GM12801 (cell line): ENCODE results near the gene OVCA2.

Source experiments
- CTCF ChIP-seq: IDR thresholded peaks from one replicate; pipeline ENCODE4 v1.5.1; 2011; ENCODE audit warnings: control low read depth; ENCODE audit not compliant: insufficient read length; ENCODE audit errors: extremely low read depth

Gene OVCA2

GRCh38 chr17:1997289-1997926 lies 44.4 kb upstream of the OVCA2 start:
- TF ChIP-seq CTCF = no peak

GRCh38 chr17:1997927-1998742 lies 43.7 kb upstream of the OVCA2 start:
- no peak for TF ChIP-seq CTCF

GRCh38 chr17:1999557-2000251 lies 42.1 kb upstream of the OVCA2 start:
- TF ChIP-seq CTCF = no peak

- TF ChIP-seq CTCF = no peak
Observed at GRCh38 chr17:2002767-2003329, 39.0 kb upstream of the OVCA2 start.

- TF ChIP-seq CTCF = no peak
Observed at GRCh38 chr17:2003525-2003924, 38.3 kb upstream of the OVCA2 start.

- no peak for TF ChIP-seq CTCF
Observed at GRCh38 chr17:2004435-2004952, 37.3 kb upstream of the OVCA2 start.
